Neural cell (in vitro differentiated cells): ENCODE measurements around the gene PCDH9. TPM values are rescaled to one million over a fixed set of nuclear protein-coding genes. Genes with fewer than 3 reads are reported as not detected.

Experiments used
- H2AFZ ChIP-seq: fragments of 200-600, 300-800 bp; sonication (generic), shearing (Covaris generic); 2 replicates; pipeline ENCODE4 v1.6.0; 2014; ENCODE audit warnings: low read depth, mild to moderate bottlenecking, antibody characterized with exemption, low read length, moderate library complexity
- H3F3A ChIP-seq: fragments of 200-600 bp; shearing (Covaris generic); 2 replicates; pipeline ENCODE4 v1.6.1; 2016; ENCODE audit warnings: mild to moderate bottlenecking, moderate library complexity, mixed read lengths, antibody characterized with exemption, low read length; ENCODE audit not compliant: insufficient read depth, poor library complexity, severe bottlenecking
- H3K27ac ChIP-seq: fragments of 200-600, 300-800 bp; sonication (generic), shearing (Covaris generic); 2 replicates; pipeline ENCODE4 v1.5.1; 2014; ENCODE audit warnings: mild to moderate bottlenecking, low read length, moderate library complexity
- H3K27me3 ChIP-seq: fragments of 300-800, 200-600 bp; sonication (generic), shearing (Covaris generic); 2 replicates; pipeline ENCODE4 v1.6.0; 2014; ENCODE audit warnings: mild to moderate bottlenecking, low read depth, low read length, moderate library complexity; ENCODE audit not compliant: insufficient read depth
- H3K36me3 ChIP-seq: fragments of 300-800, 200-600 bp; sonication (generic), shearing (Covaris generic); 2 replicates; pipeline ENCODE4 v1.5.1; 2014; ENCODE audit warnings: mild to moderate bottlenecking, antibody characterized with exemption, low read length, moderate library complexity; ENCODE audit not compliant: insufficient read depth
- H3K4me2 ChIP-seq: fragments of 300-800, 200-600 bp; sonication (generic), shearing (Covaris generic); 2 replicates; pipeline ENCODE4 v1.6.0; 2014; ENCODE audit warnings: mild to moderate bottlenecking, low read length
- H3K4me3 ChIP-seq: fragments of 300-800, 200-600 bp; sonication (generic), shearing (Covaris generic); 2 replicates; pipeline ENCODE4 v1.5.1; 2014; ENCODE audit warnings: mild to moderate bottlenecking, low read length, moderate library complexity
- H3K79me2 ChIP-seq: fragments of 200-600 bp; shearing (Covaris generic); replicated peaks from 2 replicates; pipeline ENCODE4 v1.6.0; 2014; ENCODE audit warnings: mild to moderate bottlenecking, low read length, moderate library complexity; ENCODE audit not compliant: insufficient read depth
- H3K9ac ChIP-seq: fragments of 300-800, 200-600 bp; sonication (generic), shearing (Covaris generic); 2 replicates; pipeline ENCODE4 v1.6.1; 2016; ENCODE audit warnings: mild to moderate bottlenecking, low read length, mixed read lengths
- H3K9me2 ChIP-seq: fragments of 200-600 bp; shearing (Covaris generic); 2 replicates; pipeline ENCODE4 v1.6.1; 2016; ENCODE audit warnings: mild to moderate bottlenecking, low read length, mixed read lengths; ENCODE audit not compliant: insufficient read depth
- H3K9me3 ChIP-seq: fragments of 200-600, 300-800 bp; sonication (generic), shearing (Covaris generic); 2 replicates; pipeline ENCODE4 v1.6.1; 2016; ENCODE audit warnings: mild to moderate bottlenecking, mixed run types, low read length, moderate library complexity, mixed read lengths
- H4K20me1 ChIP-seq: fragments of 200-600 bp; shearing (Covaris generic); 2 replicates; pipeline ENCODE4 v1.6.1; 2016; ENCODE audit warnings: mild to moderate bottlenecking, mixed run types; ENCODE audit not compliant: insufficient read depth
- EP300 ChIP-seq: fragments of 450-650 bp; conservative IDR thresholded peaks from 2 replicates; pipeline ENCODE4 v1.6.1; 2014; ENCODE audit warnings: antibody characterized with exemption, mild to moderate bottlenecking, moderate library complexity; ENCODE audit not compliant: poor library complexity, severe bottlenecking
- EZH2 ChIP-seq: fragments of 200-600, 300-800 bp; shearing (Covaris generic), sonication (generic); IDR thresholded peaks from 2 replicates; pipeline ENCODE4 v1.6.1; 2014; ENCODE audit warnings: antibody characterized with exemption, low read length, borderline replicate concordance, mild to moderate bottlenecking; ENCODE audit not compliant: insufficient read depth, poor library complexity, severe bottlenecking
- MXI1 ChIP-seq: fragments of 450-650 bp; conservative IDR thresholded peaks from 2 replicates; pipeline ENCODE4 v1.6.1; 2014; ENCODE audit warnings: antibody characterized with exemption, mild to moderate bottlenecking; ENCODE audit not compliant: poor library complexity, severe bottlenecking
- POLR2AphosphoS5 ChIP-seq: IDR thresholded peaks from 2 replicates; pipeline ENCODE4 v1.6.1; 2012
- RAD21 ChIP-seq: fragments of 450-650 bp; conservative IDR thresholded peaks from 2 replicates; pipeline ENCODE4 v1.6.1; 2014; ENCODE audit warnings: antibody characterized with exemption, mild to moderate bottlenecking, moderate library complexity
- SMC3 ChIP-seq: fragments of 450-650 bp; conservative IDR thresholded peaks from 2 replicates; pipeline ENCODE4 v1.6.1; 2014; ENCODE audit warnings: antibody characterized with exemption, mild to moderate bottlenecking, moderate library complexity; ENCODE audit not compliant: poor library complexity
- TAF1 ChIP-seq: IDR thresholded peaks from 2 replicates; pipeline ENCODE4 v1.6.1; 2012; ENCODE audit warnings: low read depth
- polyA plus RNA-seq: library from polyadenylated mRNA; depleted of rRNA; stranded (reverse); fragments of >200 nt; gene quantifications from 2 replicates; pipeline ENCODE4 v1.2.3, GENCODE V29; 2014
- TF ChIP-seq, protein P1 (sequence below): fragments of 450-650 bp; IDR thresholded peaks from 2 replicates; pipeline ENCODE4 v1.5.1; 2014; ENCODE audit warnings: antibody characterized with exemption, mild to moderate bottlenecking, moderate library complexity; ENCODE audit not compliant: poor library complexity, severe bottlenecking
- TF ChIP-seq, protein P2 (sequence below): IDR thresholded peaks from 2 replicates; pipeline ENCODE4 v1.6.1; 2012; ENCODE audit warnings: borderline replicate concordance

The PCDH9 gene
- polyA plus RNA-seq, 1 donor from 2014 or later, result 4.6 TPM

DNA sequence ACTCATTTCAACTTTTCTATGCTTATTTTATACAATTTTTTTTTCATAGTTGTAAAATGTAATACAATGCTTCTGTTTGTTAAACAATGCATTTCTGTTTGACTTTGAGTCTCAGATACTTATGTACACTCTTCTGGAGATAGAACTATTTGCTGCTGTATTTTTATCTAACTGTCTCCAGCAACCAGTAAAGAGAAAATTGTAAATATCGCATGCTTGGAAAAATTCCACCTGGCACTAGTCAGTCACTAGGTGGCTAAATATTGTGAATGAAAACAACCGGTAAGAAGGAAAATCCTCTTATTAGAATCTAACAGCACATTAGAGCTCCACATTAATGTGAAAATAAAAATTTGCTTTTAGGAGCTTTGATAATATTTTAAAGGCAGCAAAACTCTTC, 876.5 kb downstream of the PCDH9 start:
- Histone ChIP-seq H2AFZ (no peak overlapping the region), H3K79me2 (no peaks in the 10 kb centered on the region), H3K9me2 (no peaks in the 10 kb centered on the region), H3K9ac (no peak overlapping the region), H3K27ac (no peak overlapping the region), H3K27me3 (no peaks in the 10 kb centered on the region), H4K20me1 (no peaks in the 10 kb centered on the region), H3K36me3 (no peaks in the 10 kb centered on the region), H3K4me3 (no peak overlapping the region), H3K4me2 (no peak overlapping the region), H3K9me3 (no peaks in the 10 kb centered on the region), H3F3A (no peaks in the 10 kb centered on the region)
- TF ChIP-seq, protein P1, sequence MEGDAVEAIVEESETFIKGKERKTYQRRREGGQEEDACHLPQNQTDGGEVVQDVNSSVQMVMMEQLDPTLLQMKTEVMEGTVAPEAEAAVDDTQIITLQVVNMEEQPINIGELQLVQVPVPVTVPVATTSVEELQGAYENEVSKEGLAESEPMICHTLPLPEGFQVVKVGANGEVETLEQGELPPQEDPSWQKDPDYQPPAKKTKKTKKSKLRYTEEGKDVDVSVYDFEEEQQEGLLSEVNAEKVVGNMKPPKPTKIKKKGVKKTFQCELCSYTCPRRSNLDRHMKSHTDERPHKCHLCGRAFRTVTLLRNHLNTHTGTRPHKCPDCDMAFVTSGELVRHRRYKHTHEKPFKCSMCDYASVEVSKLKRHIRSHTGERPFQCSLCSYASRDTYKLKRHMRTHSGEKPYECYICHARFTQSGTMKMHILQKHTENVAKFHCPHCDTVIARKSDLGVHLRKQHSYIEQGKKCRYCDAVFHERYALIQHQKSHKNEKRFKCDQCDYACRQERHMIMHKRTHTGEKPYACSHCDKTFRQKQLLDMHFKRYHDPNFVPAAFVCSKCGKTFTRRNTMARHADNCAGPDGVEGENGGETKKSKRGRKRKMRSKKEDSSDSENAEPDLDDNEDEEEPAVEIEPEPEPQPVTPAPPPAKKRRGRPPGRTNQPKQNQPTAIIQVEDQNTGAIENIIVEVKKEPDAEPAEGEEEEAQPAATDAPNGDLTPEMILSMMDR, result peak; percentile 24
- TF ChIP-seq EZH2, result no peak

GRCh38 chr13:66349966-66350365, 880.2 kb downstream of the PCDH9 start:
- TF ChIP-seq EZH2 (no peak), SMC3 (no peak), RAD21 (no peak), MXI1 (no peak), EP300 (no peak), POLR2AphosphoS5 (no peak), TAF1 (no peak)
- TF ChIP-seq, protein P2, sequence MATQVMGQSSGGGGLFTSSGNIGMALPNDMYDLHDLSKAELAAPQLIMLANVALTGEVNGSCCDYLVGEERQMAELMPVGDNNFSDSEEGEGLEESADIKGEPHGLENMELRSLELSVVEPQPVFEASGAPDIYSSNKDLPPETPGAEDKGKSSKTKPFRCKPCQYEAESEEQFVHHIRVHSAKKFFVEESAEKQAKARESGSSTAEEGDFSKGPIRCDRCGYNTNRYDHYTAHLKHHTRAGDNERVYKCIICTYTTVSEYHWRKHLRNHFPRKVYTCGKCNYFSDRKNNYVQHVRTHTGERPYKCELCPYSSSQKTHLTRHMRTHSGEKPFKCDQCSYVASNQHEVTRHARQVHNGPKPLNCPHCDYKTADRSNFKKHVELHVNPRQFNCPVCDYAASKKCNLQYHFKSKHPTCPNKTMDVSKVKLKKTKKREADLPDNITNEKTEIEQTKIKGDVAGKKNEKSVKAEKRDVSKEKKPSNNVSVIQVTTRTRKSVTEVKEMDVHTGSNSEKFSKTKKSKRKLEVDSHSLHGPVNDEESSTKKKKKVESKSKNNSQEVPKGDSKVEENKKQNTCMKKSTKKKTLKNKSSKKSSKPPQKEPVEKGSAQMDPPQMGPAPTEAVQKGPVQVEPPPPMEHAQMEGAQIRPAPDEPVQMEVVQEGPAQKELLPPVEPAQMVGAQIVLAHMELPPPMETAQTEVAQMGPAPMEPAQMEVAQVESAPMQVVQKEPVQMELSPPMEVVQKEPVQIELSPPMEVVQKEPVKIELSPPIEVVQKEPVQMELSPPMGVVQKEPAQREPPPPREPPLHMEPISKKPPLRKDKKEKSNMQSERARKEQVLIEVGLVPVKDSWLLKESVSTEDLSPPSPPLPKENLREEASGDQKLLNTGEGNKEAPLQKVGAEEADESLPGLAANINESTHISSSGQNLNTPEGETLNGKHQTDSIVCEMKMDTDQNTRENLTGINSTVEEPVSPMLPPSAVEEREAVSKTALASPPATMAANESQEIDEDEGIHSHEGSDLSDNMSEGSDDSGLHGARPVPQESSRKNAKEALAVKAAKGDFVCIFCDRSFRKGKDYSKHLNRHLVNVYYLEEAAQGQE, result no peak
- TF ChIP-seq, protein P1, result no peak
- Histone ChIP-seq H3K9ac (no peak overlapping the region), H4K20me1 (no peaks in the 10 kb centered on the region), H3K27me3 (no peaks in the 10 kb centered on the region), H3K27ac (no peak overlapping the region), H3K9me3 (no peaks in the 10 kb centered on the region), H2AFZ (no peak overlapping the region), H3K4me3 (no peak overlapping the region), H3K4me2 (no peak overlapping the region), H3K9me2 (no peaks in the 10 kb centered on the region), H3K36me3 (no peaks in the 10 kb centered on the region), H3K79me2 (no peaks in the 10 kb centered on the region), H3F3A (peaks cover 2% of the 10 kb centered on the region)
